AG09319 (cell line): ENCODE measurements around the gene RBM39.
A peak's percentile ranks its signal among the peaks of the same experiment; 100 is the strongest.

ENCODE experiments used
- DNase-seq: peaks from one replicate; pipeline ENCODE4 v3.0.0-alpha.2; 2010; ENCODE audit warnings: low read depth; ENCODE audit errors: extremely low read depth
- TF ChIP-seq, protein P1 (sequence below): IDR thresholded peaks from 2 replicates; pipeline ENCODE4 v1.5.1; 2011; ENCODE audit warnings: low read depth, mild to moderate bottlenecking, inconsistent platforms, low read length, moderate library complexity

RBM39 gene

DNA sequence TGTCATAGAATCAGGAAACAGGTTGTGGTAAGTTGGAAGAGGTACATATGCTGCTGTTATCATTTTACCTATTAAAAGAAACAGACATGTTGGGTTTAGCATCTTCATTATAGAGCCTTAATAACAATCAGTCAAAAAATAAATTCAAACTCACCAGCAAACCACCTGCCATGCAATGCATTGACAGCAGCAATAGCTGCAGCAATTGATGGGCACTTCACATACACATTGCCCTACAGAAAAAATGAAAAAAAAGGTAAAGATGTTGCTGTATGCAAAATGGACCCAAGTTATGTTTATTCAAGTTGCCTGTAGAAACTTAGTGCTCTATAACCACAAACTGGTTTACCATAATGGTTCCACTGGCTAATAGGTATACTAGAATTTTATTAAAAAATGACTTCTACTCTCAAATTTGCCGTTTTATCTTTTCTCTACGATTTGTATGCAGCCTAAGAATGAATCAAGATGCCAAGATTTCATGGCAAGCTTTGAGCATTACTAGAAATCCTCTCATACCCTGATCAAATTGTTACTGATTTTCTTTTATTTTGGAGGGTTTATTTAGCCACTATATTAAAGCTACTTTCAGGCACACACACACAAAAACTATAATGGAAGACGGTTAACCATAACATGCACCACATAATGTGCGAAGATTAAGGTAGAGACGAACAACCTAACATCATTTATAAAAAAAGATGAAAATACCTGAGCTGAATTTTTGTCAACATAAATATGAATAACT lies 37.4 kb downstream of the RBM39 start:
- DNase-seq, result no peak
- TF ChIP-seq, protein P1, sequence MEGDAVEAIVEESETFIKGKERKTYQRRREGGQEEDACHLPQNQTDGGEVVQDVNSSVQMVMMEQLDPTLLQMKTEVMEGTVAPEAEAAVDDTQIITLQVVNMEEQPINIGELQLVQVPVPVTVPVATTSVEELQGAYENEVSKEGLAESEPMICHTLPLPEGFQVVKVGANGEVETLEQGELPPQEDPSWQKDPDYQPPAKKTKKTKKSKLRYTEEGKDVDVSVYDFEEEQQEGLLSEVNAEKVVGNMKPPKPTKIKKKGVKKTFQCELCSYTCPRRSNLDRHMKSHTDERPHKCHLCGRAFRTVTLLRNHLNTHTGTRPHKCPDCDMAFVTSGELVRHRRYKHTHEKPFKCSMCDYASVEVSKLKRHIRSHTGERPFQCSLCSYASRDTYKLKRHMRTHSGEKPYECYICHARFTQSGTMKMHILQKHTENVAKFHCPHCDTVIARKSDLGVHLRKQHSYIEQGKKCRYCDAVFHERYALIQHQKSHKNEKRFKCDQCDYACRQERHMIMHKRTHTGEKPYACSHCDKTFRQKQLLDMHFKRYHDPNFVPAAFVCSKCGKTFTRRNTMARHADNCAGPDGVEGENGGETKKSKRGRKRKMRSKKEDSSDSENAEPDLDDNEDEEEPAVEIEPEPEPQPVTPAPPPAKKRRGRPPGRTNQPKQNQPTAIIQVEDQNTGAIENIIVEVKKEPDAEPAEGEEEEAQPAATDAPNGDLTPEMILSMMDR, result no peak

GRCh38 chr20:35702824-35703695 lies 39.0 kb downstream of the RBM39 start:
- DNase-seq, result no peak
- TF ChIP-seq, protein P1, result no peak

DNA sequence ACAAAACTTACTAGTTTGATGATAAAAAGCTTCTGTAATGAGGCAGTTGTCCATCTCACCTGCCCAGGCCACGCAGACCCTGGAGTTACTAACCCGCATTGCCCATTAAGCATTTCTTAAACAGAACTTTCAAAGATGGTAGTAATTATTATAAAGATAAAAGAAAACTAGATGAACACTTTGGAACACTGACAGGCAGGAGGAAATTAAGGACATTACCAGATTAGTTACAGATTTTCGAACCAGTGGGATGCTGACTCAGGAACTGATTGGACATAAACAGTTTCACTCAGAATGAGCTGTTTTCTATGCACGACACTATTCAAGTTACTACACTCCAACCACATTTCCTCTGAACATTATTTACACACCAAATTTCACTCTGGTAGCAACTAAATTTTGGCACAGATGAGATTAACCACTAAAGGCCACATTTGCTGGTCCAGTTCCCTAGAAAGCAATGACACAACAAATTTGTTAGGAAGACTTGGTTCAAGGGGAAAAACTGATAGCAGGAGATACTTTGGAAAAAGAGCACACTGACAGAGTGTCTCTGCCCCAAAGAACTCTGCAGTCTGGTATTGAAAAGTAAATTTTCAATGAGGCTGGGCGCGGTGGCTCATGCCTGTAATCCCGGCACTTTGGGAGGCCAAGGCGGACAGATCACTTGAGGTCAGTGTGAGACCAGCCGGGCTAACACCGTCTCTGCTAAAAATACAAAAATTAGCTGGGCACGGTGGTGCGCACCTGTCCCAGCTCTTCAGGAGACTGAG lies 39.8 kb downstream of the RBM39 start:
- peak; percentile 89 for DNase-seq
- TF ChIP-seq, protein P1, result no peak

GRCh38 chr20:35700625-35701148 lies 41.4 kb downstream of the RBM39 start:
- no peak for DNase-seq
- TF ChIP-seq, protein P1, result no peak

DNA sequence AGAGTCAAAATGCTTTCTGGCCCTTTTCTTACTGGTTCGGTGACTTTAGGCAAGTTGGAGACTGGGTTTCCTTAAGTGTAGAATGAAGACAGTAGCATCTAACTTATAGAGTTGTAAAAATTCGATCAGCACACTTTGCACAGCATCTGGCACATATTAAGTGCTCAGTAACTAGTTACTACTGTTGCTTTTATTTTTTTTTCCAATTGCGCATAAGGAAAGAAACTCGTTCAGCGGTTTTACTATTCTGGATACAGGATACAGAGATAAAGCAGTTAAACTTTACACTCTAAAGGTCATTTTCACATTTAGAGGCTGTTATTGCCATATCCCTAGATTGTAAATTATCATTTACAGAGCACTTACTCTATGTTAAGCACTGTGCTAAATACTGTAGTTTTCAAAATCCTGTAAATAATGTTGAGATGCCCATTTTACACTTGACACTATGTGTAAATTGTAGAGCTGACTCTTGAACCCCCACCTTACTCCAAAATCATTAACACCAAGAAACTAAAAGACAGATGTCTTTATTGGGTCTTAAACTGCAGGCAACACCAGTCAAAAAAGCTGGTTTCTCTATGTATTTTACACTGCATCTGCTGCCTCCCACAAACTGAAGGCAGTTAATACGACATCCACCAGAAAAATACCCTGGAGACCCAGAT lies 42.0 kb downstream of the RBM39 start:
- TF ChIP-seq, protein P1, result no peak

DNA sequence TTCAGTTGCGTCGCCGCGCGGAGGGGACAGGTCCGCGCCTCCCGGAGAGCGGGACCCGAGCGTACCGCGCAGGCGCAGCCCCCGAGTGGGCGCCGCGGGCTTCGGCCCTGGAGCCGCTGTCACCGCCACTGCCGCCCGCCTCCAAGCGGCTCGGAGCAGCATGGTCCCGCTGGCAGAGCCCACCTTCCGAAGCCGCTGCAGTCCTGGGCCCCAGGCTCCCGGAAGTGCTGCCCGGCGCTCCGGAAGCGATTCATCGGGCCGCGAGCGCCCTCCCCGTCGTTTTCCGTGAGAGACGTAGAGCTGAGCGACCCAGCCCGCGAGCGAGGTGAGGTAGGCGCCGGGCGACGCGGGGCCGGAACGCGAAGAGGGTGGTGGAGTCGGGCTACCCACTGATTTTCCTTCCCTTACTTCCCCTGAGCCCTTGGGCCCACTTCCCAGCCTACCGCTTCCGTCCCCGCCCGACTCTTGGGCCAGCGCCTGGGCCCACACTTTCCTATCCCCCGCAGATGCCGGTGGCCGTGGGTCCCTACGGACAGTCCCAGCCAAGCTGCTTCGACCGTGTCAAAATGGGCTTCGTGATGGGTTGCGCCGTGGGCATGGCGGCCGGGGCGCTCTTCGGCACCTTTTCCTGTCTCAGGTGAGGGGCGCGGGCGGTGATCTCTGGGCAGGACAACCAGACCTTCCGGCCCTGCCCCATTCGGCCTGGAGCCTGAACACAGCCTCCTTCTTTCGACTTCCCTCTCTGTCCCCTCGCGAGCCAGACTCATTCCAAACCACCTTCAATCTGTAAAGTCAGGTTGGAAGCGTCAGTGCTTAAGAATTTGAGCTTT lies 42.7 kb downstream of the RBM39 start, which contains the start of the genes NFS1 and ROMO1:
Gene NFS1 (minus strand): TSS at position 226 of the 830 bp plus-strand sequence. CDS start 64 bp downstream, at position 162.
Gene ROMO1 (plus strand): TSS at position 279 of the 830 bp plus-strand sequence. CDS start 228 bp downstream, at position 507.
- TF ChIP-seq, protein P1, result peak; percentile 16
- DNase-seq, result peak; percentile 41

More for the DNA sequence above, 42.0 kb downstream of the RBM39 start:
- DNase-seq, result no peak
